ENCODE measurements around the gene ABHD8.

GRCh38 chr19:17314007-17314593 is 10.9 kb upstream of the ABHD8 start:
- TF ChIP-seq CTCF (IDR thresholded peaks at IDR 0.05), result no peak
- no peak for TF ChIP-seq POLR2A (IDR thresholded peaks at IDR 0.05)

All from testis (tissue), 2 donors.